Astrocyte (in vitro differentiated cells and primary cell): ENCODE results near the gene HNRNPU. TPM values are rescaled to one million over a fixed set of nuclear protein-coding genes. Genes with fewer than 3 reads are reported as not detected.
A peak's percentile ranks its signal among the peaks of the same experiment; 100 is the strongest.

Source experiments
- DNase-seq: peaks from one replicate; pipeline ENCODE4 v3.0.0-alpha.2; 2010; ENCODE audit warnings: low read depth
- FAIRE-seq: peaks from 2 replicates; lab custom pipeline; 2011; peaks lifted over from hg19 to GRCh38; lab: Jason Lieb, UNC
- H2AFZ ChIP-seq: 2 replicates; pipeline ENCODE4 v1.6.0; 2012; ENCODE audit warnings: low read depth, low read length, inconsistent platforms
- H3K27ac ChIP-seq: 2 replicates; pipeline ENCODE4 v1.5.1; 2011; ENCODE audit warnings: low read depth, low read length, inconsistent platforms
- H3K27me3 ChIP-seq: 2 replicates; pipeline ENCODE4 v1.6.0; 2011; ENCODE audit warnings: low read length, inconsistent platforms; ENCODE audit not compliant: insufficient read depth
- H3K36me3 ChIP-seq: 2 replicates; pipeline ENCODE4 v1.5.1; 2011; ENCODE audit warnings: low read length, inconsistent platforms; ENCODE audit not compliant: insufficient read depth
- H3K4me1 ChIP-seq: 2 replicates; pipeline ENCODE4 v1.5.1; 2011; ENCODE audit warnings: low read length, inconsistent platforms; ENCODE audit not compliant: insufficient read depth
- H3K4me2 ChIP-seq: 2 replicates; pipeline ENCODE4 v1.6.0; 2012; ENCODE audit warnings: low read length, inconsistent platforms
- H3K4me3 ChIP-seq: 2 replicates; pipeline ENCODE4 v1.5.1; 2011; ENCODE audit warnings: low read depth, mild to moderate bottlenecking, low read length, inconsistent platforms; ENCODE audit not compliant: insufficient read depth
- H3K79me2 ChIP-seq: 2 replicates; pipeline ENCODE4 v1.6.0; 2012; ENCODE audit warnings: mild to moderate bottlenecking, low read length, inconsistent platforms; ENCODE audit not compliant: insufficient read depth
- H3K9ac ChIP-seq: 2 replicates; pipeline ENCODE4 v1.6.0; 2012; ENCODE audit warnings: mild to moderate bottlenecking, low read length, inconsistent platforms
- H3K9me3 ChIP-seq: 2 replicates; pipeline ENCODE4 v1.5.1; 2012; ENCODE audit warnings: low read depth, mild to moderate bottlenecking, low read length, inconsistent platforms; ENCODE audit not compliant: insufficient read depth
- H4K20me1 ChIP-seq: 2 replicates; pipeline ENCODE4 v1.6.0; 2012; ENCODE audit warnings: low read length, inconsistent platforms; ENCODE audit not compliant: insufficient read depth
- H3K27ac Mint-ChIP-seq: one replicate; pipeline ENCODE4 v1.8.0; 2021; ENCODE audit warnings: mild to moderate bottlenecking, mixed read lengths; ENCODE audit not compliant: unreplicated experiment
- H3K27me3 Mint-ChIP-seq: one replicate; pipeline ENCODE4 v1.8.0; 2021; ENCODE audit warnings: low read depth, mixed read lengths; ENCODE audit not compliant: unreplicated experiment
- H3K36me3 Mint-ChIP-seq: one replicate; pipeline ENCODE4 v1.8.0; 2021; ENCODE audit warnings: low read depth, mixed read lengths; ENCODE audit not compliant: unreplicated experiment
- H3K4me1 Mint-ChIP-seq: one replicate; pipeline ENCODE4 v1.8.0; 2021; ENCODE audit warnings: low read depth, mixed read lengths; ENCODE audit not compliant: unreplicated experiment
- H3K4me3 Mint-ChIP-seq: one replicate; pipeline ENCODE4 v1.8.0; 2021; ENCODE audit warnings: mild to moderate bottlenecking, moderate library complexity, mixed read lengths; ENCODE audit not compliant: unreplicated experiment
- H3K9me3 Mint-ChIP-seq: one replicate; pipeline ENCODE4 v1.8.0; 2021; ENCODE audit warnings: mild to moderate bottlenecking, mixed read lengths; ENCODE audit not compliant: unreplicated experiment
- EZH2 ChIP-seq: IDR thresholded peaks from 2 replicates; pipeline ENCODE4 v1.6.1; 2012; ENCODE audit warnings: mild to moderate bottlenecking, low read length, inconsistent platforms; ENCODE audit not compliant: insufficient read depth
- total RNA-seq: library from RNA; stranded (reverse); gene quantifications from 2 replicates; pipeline ENCODE4 v1.2.1, GENCODE V29; 2021
- TF ChIP-seq, protein P1 (sequence below): IDR thresholded peaks from 2 replicates; pipeline ENCODE4 v1.5.1; 2011; ENCODE audit warnings: low read depth, mild to moderate bottlenecking, inconsistent platforms, low read length, moderate library complexity; ENCODE audit not compliant: insufficient read depth

HNRNPU gene
- total RNA-seq, 1 donor from 2014 or later: 289 TPM

DNA sequence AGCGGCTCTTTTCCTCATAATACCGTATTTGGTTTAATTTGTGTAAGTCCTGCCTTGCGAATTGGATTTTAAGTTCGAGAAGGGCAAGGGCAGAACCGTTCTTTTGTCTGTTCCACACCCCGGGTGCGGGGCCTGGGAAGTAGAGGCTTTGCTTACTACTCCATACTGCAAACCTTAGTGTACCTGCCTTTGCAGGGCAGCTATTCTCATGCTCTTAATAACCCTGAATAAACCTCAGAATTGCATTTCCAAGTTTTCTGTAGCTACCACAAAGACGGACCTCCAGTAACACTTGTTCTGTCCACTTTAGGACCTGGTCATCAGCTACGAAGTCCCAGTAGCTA, 657 bp upstream of the HNRNPU start:
- H3K4me1 Mint-ChIP-seq: peaks cover 20% of the 10 kb centered on the region
- no peaks in the 10 kb centered on the region for H3K27me3 Mint-ChIP-seq
- Histone ChIP-seq H3K27ac (peak overlapping the region; percentile 88), H3K4me3 (peak overlapping the region; percentile 67), H3K9ac (peak overlapping the region; percentile 100), H2AFZ (peak overlapping the region; percentile 75), H3K9me3 (no peaks in the 10 kb centered on the region), H3K36me3 (peaks cover 14% of the 10 kb centered on the region), H3K79me2 (peaks cover 43% of the 10 kb centered on the region), H3K27me3 (no peaks in the 10 kb centered on the region), H4K20me1 (peaks cover 29% of the 10 kb centered on the region), H3K4me2 (peak overlapping the region; percentile 87), H3K4me1 (peaks cover 14% of the 10 kb centered on the region)
- H3K36me3 Mint-ChIP-seq: peaks cover 2% of the 10 kb centered on the region
- TF ChIP-seq, protein P1, sequence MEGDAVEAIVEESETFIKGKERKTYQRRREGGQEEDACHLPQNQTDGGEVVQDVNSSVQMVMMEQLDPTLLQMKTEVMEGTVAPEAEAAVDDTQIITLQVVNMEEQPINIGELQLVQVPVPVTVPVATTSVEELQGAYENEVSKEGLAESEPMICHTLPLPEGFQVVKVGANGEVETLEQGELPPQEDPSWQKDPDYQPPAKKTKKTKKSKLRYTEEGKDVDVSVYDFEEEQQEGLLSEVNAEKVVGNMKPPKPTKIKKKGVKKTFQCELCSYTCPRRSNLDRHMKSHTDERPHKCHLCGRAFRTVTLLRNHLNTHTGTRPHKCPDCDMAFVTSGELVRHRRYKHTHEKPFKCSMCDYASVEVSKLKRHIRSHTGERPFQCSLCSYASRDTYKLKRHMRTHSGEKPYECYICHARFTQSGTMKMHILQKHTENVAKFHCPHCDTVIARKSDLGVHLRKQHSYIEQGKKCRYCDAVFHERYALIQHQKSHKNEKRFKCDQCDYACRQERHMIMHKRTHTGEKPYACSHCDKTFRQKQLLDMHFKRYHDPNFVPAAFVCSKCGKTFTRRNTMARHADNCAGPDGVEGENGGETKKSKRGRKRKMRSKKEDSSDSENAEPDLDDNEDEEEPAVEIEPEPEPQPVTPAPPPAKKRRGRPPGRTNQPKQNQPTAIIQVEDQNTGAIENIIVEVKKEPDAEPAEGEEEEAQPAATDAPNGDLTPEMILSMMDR: no peak
- TF ChIP-seq EZH2: no peak
- H3K9me3 Mint-ChIP-seq: no peaks in the 10 kb centered on the region
- no peak for FAIRE-seq
- H3K4me3 Mint-ChIP-seq: peak overlapping the region; percentile 80
- DNase-seq: no peak
- peak overlapping the region; percentile 91 for H3K27ac Mint-ChIP-seq

DNA sequence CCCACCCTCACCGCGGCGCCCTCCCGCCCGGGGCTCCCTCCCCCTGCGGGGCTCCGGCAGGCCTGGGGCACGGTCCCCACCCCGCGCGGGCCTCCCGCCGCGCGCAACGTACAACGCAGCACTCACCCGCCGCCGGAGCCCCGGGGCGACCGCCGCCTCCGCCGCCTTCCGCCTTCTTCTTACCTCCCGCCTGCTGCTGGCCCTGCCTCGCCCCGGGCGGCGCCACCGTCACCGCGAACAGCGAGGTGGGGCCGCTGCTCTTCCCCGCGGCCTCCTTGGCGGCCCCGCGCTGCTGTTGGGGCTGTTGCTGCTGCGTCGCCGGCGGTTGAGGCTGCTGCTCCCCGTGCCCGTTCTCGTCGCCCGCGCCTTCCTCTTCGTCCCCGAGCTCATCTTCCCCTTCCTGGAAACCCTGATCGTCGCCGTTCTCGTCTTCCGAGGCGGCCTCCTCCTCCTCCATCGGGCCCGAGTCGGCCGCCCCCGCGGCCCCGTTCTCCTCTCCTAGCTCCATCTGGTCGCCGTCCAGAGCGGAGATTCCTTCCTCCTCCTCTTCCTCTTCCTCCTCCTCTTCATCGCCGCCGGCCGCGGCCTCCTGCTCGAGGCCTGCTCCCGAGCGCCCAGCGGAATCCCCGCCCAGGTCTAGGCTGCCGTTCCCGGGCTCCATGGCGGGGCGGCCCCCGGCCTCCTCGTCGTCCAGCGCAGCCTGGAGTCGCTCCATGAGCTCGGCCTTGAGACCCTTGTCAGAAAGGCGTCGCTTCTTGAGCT, 671 bp downstream of the HNRNPU start:
- peaks cover 26% of the 10 kb centered on the region for H3K36me3 ChIP-seq
- Mint-ChIP-seq H3K27ac (peak overlapping the region; percentile 93), H3K4me1 (peaks cover 22% of the 10 kb centered on the region), H3K27me3 (no peaks in the 10 kb centered on the region), H3K36me3 (peaks cover 2% of the 10 kb centered on the region), H3K9me3 (no peaks in the 10 kb centered on the region), H3K4me3 (peak overlapping the region; percentile 94)
- DNase-seq: no peak
- H3K27ac ChIP-seq: peak overlapping the region; percentile 88
- no peaks in the 10 kb centered on the region for H3K9me3 ChIP-seq
- H3K4me1 ChIP-seq: peaks cover 14% of the 10 kb centered on the region
- peaks cover 56% of the 10 kb centered on the region for H3K79me2 ChIP-seq
- H3K27me3 ChIP-seq: no peaks in the 10 kb centered on the region
- peaks cover 42% of the 10 kb centered on the region for H4K20me1 ChIP-seq
- FAIRE-seq: no peak
- H3K9ac ChIP-seq: peak overlapping the region; percentile 100
- peak overlapping the region; percentile 27 for H2AFZ ChIP-seq
- peak overlapping the region; percentile 96 for H3K4me3 ChIP-seq
- H3K4me2 ChIP-seq: peak overlapping the region; percentile 87
- TF ChIP-seq, protein P1: no peak
